CD4-positive, alpha-beta T cell treated with Interleukin-2 at 100 ng/mL for 4 hours (primary cell): ENCODE results near the gene COPA.
"Not testable (repeated sequence)": the region's sequence is repeated elsewhere in the genome, so short reads cannot be mapped to it uniquely, and the experiment has no call there.

ENCODE experiments used
- DNase-seq: peaks from one replicate; pipeline ENCODE4 v3.0.0-alpha.2; 2020; ENCODE audit warnings: low spot score

The COPA gene

DNA sequence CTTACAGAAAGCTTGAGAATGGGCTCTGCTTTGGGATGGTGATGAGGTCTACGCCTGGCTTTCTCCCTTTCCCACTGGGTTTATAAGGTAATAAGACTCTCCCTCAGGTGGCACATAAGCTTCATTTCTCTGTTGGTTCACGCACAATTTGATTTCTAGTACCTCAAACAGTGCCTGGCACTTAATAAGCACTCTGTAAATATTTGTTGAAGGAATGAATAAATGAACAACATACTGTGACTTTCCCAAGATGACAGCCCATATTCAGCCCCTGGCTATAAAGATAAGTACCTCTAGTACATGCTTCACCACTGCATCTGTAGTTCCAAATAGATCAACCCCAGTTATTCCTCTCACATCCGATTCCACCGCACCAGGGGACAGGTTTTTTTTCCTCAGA, 17.8 kb downstream of the COPA start:
- no peak for DNase-seq

DNA sequence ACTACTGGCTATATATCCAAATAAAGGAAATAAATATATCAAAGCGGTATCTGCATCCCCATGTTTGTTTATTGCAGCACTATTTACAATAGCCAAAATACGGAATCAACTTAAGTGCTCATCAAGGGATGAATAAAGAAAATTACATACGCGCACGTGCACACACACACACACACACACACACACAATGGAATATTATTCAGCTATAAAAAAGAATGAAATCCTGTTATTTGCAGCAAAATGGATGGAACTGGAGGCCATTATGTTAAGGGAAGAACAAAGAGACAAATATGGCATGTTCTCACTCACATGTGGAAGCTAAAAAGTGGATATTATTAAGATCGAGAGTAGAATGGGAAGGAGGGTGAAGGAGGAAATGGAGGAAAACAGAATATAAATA, 20.2 kb downstream of the COPA start:
- no peak for DNase-seq

DNA sequence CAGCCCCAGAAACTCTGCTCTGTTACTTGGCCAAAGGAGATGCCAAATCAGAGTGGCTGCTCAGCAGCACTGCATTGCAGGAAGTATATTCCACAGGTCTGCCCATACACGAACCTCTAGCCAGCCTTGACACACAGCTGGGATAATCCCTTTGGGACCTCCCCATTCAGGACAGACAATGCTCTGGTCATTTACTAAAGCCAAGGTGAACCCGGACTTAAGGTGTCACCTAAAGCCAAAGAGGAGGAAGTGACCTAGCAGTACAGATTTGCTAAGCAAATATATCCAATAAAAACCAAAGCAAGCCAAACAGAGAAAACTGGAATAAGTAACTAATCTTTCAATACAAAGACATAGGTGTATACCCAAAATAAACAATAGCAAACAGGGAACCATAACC, 27.7 kb downstream of the COPA start:
- DNase-seq: no peak

DNA sequence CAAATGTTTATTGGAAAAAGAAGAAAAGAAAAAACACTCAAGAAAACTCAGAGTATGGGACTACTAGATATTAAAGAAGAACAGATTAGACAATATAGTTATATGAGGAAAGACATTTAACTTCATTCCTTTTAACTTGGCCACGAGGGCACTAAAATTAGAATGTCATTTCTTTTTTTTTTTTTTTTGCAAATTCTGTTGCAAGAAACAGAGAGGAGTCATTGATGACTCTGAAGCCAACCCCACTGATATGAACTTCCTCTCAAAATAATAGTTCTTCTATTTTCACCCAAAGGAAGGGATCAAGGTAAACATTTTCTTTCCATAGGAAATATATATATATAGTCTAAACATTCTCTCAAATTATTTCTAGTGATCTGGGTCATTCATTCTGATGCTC, 33.5 kb downstream of the COPA start:
- DNase-seq: no peak

DNA sequence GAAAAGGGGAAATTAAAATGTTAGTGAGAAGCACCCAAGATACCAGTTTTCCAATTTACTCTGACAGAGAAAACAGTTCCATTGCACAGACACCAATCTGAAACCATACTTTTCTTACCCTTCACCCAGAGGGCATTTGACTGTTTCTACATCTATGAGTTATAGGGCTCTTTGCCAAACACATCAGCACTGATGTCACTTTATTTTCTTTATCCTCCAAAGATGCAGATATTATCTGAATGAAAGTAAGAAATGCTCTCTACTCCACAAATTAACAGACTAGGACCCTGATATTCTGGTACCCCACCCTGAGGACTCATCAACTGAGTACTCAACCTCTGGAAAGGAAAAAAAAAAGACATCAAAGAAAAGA, 33.9 kb downstream of the COPA start:
- no peak for DNase-seq

DNA sequence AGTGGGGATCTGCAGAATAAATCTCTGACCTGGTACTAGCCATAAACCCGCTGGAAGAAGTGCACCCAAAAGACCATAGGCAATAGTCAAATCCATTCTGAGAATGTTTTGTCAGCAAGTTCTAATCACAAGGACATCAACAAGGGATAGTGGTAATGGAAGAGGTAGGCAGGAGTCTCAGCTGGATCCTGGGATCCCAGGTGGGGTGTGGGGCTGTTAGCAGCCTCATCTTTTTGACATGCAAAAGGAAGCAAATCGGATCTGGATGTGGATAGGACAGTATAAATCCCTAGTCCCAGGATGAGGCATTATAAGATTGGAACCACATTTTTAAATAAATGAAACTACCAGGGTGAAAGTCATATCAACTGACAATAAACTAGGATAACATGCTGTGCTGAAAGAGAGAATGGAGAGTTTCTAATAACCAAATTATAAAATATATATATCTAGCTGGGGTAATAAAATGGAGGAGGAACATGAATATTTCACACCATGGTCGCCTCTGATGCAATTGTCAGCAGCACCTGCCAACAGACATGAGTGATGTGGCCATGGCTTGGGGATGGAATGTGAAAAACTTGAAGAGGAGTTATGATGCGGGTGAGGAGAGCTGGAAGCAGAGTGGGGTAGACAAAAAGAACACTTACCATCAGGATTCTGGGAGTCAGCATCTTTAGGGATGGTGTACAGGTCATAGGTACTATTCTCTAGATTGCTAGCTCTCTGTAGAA, 34.4 kb downstream of the COPA start:
- DNase-seq: no peak

DNA sequence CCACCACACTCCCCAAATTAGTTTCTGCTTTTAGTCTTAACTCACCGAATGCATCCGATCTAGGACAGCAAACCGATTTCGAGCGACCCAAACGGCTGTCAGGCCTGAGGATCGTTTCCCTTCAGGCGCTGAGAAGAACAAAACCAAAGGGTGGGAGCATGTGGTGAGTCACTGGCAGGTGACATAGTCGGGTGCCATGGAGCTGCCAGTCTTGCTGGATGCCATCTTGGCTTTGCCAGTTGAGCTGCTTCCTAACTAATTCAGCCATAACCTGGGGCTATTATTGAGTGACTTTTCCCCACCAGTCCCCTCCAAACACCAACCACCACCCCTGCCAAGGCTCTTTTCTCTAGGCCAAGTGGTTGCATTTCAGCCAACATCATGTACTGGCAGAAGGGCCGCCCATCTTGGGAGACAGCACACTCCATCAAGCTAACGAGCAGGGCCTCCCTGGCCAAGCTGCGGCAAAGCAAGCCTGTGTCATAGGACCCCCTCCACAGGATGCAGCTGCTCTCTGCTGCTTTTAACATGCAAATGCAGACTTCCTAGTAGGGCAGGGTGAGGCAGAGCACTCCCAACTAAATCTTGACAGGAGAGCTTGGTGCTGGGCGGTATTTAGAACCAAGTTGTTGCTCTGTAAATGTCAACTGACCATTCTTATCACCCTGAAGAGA, 35.8 kb downstream of the COPA start:
- DNase-seq: no peak

DNA sequence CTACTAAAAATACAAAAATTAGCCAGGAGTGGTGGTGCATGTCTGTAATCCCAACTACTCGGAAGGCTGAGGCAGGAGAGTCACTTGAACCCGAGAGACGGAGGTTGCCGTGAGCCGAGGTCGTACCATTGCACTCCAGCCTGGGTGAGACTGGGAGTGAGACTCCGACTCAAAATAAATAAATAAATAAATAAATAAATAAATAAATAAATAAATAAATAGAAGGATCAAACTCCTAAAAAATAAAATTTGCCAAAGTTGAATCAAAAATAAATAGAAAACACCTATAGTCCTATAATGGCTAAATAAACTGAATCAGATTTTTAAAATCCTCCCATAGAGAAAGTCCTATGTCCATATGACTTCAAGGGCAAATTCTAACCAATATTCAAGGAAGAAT, 42.9 kb downstream of the COPA start:
- no peak for DNase-seq

DNA sequence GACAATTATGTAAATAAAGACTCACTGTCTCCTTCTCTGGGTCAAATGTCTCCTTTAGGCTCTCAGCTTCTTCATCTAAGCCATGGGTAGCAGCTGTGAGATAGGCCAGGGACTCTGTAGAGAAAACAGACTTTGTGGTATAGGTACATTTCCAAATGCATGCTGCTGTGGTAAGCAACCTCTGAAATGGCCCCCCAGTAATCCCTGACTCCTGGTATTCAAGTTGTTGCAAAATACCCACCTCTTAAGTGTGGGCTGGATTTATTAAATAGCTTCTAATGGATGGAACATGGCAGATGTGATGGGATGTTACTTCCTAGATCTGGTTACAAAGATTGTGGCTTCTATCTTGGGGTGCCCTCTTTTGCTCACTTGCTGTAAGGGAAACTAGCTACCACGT, 47.0 kb downstream of the COPA start:
- no peak for DNase-seq

DNA sequence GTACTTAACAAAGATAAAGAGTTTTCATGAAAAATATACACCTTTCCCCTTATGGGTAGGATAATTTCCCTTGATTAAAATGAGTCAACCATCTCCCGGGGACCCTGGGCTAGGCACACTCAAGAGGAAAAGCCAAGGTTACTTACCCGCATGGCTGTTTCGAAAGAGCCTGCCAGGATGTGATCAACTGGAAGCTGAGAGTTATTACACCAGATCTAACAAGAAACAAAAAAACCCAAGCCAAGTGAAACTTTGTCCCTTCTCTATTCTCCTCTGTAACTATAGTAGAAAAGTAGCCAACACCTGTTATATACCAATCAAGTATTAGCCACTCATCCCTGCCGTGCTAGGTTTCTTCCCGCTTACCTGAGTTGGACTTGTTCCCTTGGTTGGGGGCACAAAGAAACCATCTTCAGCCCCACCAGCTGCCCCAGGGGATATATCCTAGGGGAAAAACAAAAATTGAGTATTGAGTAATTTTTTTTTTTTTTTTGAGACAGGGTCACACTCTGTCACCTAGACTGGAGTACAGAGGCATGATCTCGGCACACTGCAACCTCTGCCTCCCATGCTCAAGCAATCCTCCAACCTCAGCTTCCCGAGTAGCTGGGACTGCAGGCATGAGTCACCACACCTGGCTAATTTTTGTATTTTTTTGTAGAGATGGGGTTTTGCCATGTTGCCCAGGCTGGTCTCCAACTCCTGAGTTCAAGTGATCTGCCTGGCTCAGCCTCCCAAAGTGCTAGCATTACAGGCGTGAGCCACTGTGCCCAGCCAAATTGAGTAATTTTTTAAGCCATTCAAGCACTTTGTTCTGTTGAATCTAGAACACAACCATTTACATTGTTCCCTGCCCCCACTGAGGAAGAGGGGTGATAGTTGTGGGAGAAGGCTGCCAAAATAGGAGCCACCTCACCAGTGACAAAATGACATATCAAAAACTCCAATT, 49.8 kb downstream of the COPA start:
- DNase-seq: no peak

DNA sequence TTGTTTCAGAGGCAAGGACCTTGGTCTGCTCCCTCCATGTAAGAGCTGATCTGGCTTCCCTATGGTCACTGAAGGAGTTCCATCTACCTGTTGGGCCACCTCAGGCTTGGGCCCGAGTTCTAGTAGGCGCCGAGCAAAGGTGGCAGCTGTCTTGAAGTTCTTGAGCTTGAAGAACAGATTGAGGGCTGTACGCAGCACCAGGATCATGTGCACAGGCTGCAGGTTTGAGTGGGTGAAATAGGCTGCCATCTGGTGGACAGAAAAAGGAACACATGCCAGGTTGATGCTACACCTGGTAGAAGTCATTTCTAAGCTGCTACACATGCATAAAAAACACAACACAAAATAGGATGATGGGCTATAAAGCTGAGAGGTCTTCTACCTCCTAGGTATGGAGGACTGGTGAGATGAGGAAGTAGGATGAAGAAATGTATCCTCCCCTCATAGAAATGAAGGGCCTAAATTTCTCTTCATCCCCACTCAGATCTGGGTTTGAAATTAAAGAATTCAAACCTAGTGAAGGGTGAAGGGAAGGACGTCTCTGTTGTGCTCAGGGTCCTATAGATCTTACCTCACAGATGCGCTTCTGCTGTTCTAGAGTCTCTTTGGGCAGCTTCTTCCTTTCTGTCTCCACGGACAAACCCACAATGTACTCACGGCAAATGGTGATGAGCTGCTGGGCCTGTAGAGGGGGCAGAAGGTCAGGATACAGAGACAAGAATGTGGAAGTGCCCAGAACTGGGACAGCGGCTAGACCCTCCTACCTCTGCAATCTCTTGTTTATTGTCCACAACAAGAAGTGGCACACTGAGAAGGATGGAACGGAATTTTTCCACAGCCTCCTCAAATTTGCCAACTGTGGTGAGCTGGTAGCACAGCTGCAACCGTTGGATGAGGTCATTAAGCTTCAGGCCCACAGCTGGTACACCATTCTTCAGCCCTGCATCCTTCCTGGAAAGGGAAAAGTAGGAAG, 51.5 kb downstream of the COPA start:
- DNase-seq: peak; percentile 81

DNA sequence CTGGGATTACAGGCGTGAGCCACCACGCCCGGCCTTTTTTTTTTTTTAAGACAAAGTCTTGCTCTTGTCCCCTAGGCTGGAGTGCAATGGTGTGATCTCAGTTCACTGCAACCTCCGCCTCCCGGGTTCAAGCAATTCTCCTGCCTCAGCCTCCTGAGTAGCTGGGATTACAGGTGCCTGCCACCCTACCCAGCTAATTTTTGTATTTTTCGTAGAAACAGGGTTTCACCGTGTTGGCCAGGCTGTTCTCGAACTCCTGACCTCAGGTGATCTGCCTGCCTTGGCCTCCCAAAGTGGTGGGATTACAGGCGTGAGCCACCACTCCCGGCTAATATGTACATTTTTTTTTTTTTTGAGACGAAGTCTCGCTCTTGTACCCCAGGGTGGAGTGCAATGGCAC, 55.3 kb downstream of the COPA start:
- not testable (repeated sequence) for DNase-seq

DNA sequence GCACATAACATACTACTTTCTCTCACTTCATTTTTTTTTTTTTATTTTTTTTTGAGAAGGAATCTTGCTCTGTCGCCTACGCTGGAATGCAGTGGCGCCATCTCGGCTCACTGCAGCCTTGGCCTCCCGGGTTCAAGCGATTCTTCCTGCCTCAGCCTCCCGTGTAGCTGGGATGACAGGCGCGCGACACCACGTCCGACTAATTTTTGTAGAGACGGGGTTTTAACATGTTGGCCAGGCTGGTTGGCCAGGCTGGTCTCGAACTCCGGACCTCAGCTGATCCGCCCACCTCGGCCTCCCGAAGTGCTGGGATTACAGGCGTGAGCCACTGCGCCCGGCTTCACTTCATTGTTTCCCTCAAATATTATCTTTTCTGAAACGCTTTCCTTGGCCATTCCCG, 57.5 kb downstream of the COPA start:
- no peak for DNase-seq

DNA sequence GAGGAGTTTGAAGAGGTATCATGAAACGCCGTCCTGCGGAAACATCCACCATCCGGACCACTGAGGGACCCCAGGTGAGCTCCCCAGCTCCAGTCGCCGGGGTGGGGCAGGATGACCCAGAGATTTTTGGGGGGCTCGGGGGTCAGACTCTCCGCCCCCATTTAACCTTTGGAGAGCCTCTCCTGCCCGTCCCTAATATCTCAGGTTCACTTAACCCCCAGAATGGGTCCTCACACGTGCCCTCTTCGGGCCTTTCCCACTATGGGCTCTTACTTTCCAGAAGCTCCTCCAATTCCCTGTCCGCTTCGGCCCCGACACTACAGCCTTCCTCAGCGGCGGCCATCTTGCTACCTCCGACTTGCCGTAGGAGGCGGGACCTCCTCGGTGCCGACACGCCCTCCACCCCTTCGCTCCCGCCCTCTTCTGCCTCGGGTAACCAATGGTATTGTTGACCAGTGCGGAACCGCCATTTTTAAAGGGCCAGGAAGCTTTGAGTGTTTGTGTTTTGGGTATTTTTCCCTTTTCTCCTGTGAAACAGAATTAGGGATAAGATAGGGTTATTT, 58.2 kb downstream of the COPA start, which contains the start of gene PEX19:
Gene PEX19, minus strand, starts transcription at position 352 of the 563 bp plus-strand sequence. Its CDS starts 9 bp downstream, at position 343.
- DNase-seq: peak; percentile 94

DNA sequence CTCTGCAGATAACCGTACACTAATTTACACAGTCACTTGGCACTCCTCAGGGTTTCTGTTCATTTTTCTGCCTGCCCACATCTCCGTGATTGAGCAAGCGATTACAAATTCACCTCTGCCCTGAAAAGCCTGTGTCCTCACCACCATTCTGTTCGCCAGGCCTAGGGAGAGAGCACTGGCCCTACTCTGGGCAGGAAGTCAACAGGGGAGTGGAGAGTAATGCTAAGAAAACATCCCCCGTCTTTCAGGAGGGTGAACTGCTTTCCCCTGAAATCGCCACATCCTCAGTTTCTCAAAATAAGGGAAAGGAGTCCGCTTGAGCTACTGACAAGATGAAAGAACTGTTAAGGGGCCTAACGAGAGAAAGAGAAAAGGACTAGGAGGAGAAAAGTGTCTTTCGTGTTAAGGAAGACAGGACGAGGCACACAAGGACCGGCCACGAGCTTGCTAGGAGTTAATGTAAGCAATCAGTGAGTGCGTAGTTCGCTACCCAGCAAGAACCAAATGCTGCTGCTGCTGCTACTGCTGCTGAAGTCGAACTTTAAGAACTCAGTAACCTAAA, 58.7 kb downstream of the COPA start:
- peak; percentile 14 for DNase-seq

DNA sequence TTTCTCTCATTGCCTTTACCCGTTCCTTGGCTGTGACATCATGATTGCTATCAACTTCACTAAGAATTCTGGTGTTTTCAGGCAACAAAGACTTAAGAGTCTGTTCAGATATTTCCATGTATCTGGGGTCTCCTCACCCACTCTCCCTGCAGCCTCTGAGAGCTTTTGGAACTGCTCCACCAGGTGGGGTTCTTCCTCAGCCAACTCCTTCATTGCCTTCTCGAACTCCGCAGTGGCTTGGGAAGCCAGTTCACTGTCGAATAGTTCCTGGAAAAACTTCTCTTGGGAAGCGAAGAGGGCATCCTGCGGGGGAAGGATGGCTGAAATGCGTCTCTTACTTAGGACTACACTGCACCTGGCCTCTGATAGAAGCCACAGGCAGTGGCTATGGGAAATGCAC, 60.2 kb downstream of the COPA start:
- no peak for DNase-seq

DNA sequence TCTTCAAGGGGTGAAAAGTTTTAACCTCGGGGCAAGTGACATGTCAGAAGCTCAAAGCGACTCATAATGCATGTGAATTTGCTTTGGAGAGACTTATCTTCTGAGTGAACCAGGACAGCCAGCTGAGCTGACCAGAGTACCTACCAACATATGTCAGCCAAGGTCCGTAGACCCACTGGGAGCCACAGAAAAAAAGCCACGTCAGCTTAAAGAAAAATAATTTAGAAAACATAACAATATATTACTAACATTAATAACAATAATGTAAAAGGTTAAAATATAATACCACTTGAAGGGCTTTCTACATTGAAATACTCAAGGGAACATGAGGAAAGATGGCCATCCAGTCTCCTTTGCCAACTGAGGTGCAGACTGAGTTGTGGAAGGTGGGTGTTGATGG, 65.1 kb downstream of the COPA start:
- DNase-seq: no peak

DNA sequence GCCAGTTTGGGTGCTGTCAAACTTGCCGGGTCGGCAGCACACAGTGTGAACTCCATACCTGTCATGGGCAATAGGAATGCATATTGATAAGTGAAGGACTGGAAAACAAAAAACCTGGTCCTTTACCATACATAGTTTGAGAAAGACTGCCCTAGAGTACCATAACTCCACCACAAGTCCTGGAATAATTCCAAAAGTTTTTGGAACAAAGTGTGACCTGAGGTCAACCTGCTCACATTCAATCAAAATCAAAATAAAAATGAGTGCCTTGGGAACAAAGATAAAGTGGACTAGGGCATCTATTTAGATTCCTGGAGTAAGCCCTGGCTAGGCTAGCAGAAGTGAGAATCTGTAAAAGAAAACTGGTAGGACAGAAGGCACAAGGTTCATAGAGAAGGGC, 65.7 kb downstream of the COPA start:
- no peak for DNase-seq

DNA sequence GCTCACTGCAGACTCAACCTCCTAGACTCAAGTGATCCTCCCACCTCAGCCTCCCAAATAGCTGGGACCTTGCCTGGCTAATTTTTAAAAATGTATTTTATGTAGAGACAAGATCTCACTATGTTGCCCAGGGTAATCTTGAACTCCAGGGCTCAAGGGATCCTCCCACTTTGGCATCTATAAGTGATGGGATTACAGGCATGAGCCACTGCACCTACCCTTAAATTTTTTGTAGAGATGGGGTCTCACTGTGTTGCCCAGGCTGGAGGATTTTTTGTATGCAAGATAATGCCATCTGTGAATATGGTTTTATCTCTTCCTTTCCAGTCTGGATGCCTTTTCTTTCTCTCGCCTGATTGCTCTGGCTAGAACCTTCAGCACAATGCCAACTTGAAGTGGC, 72.0 kb downstream of the COPA start:
- DNase-seq: no peak

DNA sequence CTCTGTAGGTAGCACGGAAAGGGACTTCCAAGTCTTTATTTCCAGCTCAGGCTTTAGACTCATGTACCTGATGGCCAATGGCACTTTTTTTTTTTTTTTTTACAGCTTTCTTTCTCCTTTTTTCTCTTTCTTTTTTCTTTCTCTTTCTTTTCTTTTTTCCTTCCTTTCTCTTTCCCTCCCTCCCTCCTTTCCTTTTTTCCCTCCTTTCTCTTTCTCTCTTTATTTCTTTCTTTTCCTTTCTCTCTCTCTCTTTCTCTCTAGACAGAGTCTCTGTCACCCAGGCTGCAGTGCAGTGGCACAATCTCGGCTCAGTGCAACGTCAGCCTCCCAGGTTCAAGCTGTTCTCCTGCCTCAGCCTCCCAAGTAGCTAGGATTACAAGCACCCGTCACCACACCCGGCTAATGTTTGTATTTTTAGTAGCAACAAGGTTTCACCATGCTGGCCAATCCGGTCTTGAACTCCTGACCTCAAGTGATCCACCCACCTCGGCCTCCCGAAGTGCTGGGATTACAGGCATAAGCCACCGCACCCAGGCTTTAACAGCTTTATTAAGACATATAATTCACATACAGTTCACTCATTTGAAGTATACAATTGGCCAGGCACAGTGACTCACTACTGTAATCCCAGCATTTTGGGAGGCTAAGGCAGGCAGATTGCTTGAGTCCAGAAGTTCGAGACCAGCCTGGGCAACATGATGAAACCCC, 75.6 kb downstream of the COPA start:
- no peak for DNase-seq
